ENCODE data around the gene MSANTD7. TPM values are rescaled to one million over a fixed set of nuclear protein-coding genes. Genes with fewer than 3 reads are reported as not detected.

The MSANTD7 gene
- total and polyA plus RNA-seq, 9 of the 15 experiments (the other 6 are each of a cell fraction or from before 2014, with no cell fraction given) = 5.2 to 27.3 (median 23.6) TPM

DNA sequence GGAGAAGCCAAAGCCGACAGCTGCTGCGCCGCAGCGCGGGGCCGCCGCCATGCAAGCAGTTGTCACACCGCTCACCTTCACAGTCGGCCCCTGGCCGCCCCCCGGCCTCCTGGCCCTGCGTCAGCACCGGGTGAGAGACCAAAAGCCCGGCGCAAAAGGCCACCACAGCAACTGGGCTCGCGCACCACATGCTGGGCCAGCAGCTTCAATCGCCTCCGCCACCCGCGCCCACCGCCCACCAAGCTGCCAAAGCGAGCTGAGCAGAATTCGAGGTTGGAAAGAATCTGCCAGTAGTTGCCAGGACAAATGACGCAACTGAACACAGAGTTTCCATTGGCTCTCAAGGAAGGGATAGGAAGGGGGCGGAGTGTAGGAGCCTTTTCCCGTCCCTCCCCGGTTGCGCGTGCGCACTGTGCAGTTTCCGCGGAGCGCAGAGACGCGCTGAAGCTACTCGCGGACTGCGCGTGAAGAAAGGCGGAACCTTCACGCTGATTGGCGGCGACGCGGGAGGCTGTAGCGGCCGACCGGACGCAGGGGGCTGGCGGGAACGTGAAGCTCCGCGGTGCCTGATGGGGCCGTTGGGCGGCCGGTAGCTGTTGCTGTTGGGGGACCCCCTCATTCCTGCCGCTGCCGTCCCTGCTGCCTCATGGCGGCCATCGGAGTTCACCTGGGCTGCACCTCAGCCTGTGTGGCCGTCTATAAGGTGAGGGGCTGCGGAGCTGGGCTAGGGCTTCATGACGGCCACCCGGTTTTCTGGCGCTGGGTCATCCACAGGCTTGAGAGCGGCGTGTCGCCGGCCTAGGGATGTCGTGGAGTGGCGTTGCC lies at the start of gene MSANTD7, which contains the start of the genes CDNF and HSPA14 (continued):
- TF ChIP-seq, protein P1, sequence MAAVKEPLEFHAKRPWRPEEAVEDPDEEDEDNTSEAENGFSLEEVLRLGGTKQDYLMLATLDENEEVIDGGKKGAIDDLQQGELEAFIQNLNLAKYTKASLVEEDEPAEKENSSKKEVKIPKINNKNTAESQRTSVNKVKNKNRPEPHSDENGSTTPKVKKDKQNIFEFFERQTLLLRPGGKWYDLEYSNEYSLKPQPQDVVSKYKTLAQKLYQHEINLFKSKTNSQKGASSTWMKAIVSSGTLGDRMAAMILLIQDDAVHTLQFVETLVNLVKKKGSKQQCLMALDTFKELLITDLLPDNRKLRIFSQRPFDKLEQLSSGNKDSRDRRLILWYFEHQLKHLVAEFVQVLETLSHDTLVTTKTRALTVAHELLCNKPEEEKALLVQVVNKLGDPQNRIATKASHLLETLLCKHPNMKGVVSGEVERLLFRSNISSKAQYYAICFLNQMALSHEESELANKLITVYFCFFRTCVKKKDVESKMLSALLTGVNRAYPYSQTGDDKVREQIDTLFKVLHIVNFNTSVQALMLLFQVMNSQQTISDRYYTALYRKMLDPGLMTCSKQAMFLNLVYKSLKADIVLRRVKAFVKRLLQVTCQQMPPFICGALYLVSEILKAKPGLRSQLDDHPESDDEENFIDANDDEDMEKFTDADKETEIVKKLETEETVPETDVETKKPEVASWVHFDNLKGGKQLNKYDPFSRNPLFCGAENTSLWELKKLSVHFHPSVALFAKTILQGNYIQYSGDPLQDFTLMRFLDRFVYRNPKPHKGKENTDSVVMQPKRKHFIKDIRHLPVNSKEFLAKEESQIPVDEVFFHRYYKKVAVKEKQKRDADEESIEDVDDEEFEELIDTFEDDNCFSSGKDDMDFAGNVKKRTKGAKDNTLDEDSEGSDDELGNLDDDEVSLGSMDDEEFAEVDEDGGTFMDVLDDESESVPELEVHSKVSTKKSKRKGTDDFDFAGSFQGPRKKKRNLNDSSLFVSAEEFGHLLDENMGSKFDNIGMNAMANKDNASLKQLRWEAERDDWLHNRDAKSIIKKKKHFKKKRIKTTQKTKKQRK (IDR thresholded peaks at IDR 0.05; ENCODE audit: borderline replicate concordance, low read depth, low read length) = no peak
- TF ChIP-seq STAT5B (CRISPR knock-in tag; IDR thresholded peaks at IDR 0.05) = no peak
- TF ChIP-seq, protein P2, sequence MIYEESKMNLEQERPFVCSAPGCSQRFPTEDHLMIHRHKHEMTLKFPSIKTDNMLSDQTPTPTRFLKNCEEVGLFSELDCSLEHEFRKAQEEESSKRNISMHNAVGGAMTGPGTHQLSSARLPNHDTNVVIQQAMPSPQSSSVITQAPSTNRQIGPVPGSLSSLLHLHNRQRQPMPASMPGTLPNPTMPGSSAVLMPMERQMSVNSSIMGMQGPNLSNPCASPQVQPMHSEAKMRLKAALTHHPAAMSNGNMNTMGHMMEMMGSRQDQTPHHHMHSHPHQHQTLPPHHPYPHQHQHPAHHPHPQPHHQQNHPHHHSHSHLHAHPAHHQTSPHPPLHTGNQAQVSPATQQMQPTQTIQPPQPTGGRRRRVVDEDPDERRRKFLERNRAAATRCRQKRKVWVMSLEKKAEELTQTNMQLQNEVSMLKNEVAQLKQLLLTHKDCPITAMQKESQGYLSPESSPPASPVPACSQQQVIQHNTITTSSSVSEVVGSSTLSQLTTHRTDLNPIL (CRISPR knock-in tag; IDR thresholded peaks at IDR 0.05) = no peak
- TF ChIP-seq STAT5A (IDR thresholded peaks at IDR 0.05; ENCODE audit: borderline replicate concordance, low read length) = no peak
- no peak for TF ChIP-seq ZZZ3 (IDR thresholded peaks at IDR 0.05)
- no peak for TF ChIP-seq NFIX (CRISPR knock-in tag; IDR thresholded peaks at IDR 0.05; ENCODE audit: low read depth)
- no peak for TF ChIP-seq RBM15 (IDR thresholded peaks at IDR 0.05; ENCODE audit: insufficient read depth, low read length)
- TF ChIP-seq MIER1 (IDR thresholded peaks at IDR 0.05; ENCODE audit: low read depth) = no peak
- no peak; the same call in 1 of the 2 replicates for TF ChIP-seq MYBL2 (IDR thresholded peaks at IDR 0.05; ENCODE audit: low read depth)
- no peak for TF ChIP-seq MYBL2 (CRISPR knock-in tag; IDR thresholded peaks at IDR 0.05; ENCODE audit: borderline replicate concordance)
- TF ChIP-seq RFX7 (CRISPR knock-in tag; IDR thresholded peaks at IDR 0.05) = no peak
- TF ChIP-seq, protein P3, sequence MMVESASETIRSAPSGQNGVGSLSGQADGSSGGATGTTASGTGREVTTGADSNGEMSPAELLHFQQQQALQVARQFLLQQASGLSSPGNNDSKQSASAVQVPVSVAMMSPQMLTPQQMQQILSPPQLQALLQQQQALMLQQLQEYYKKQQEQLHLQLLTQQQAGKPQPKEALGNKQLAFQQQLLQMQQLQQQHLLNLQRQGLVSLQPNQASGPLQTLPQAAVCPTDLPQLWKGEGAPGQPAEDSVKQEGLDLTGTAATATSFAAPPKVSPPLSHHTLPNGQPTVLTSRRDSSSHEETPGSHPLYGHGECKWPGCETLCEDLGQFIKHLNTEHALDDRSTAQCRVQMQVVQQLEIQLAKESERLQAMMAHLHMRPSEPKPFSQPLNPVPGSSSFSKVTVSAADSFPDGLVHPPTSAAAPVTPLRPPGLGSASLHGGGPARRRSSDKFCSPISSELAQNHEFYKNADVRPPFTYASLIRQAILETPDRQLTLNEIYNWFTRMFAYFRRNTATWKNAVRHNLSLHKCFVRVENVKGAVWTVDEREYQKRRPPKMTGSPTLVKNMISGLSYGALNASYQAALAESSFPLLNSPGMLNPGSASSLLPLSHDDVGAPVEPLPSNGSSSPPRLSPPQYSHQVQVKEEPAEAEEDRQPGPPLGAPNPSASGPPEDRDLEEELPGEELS (CRISPR knock-in tag; IDR thresholded peaks at IDR 0.05; ENCODE audit: borderline replicate concordance) = no peak
- TF ChIP-seq NFIC (IDR thresholded peaks at IDR 0.05) = peak; percentile 21
- no peak; the same call in 1 of the 2 replicates for TF ChIP-seq XRCC5 (IDR thresholded peaks at IDR 0.05; ENCODE audit: low read depth, low read length)
- TF ChIP-seq, protein P4, sequence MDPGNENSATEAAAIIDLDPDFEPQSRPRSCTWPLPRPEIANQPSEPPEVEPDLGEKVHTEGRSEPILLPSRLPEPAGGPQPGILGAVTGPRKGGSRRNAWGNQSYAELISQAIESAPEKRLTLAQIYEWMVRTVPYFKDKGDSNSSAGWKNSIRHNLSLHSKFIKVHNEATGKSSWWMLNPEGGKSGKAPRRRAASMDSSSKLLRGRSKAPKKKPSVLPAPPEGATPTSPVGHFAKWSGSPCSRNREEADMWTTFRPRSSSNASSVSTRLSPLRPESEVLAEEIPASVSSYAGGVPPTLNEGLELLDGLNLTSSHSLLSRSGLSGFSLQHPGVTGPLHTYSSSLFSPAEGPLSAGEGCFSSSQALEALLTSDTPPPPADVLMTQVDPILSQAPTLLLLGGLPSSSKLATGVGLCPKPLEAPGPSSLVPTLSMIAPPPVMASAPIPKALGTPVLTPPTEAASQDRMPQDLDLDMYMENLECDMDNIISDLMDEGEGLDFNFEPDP (CRISPR knock-in tag; IDR thresholded peaks at IDR 0.05) = no peak
- peak; percentile 43; the same call in 1 of the 2 replicates for TF ChIP-seq PML (IDR thresholded peaks at IDR 0.05; ENCODE audit: low read length)
- TF ChIP-seq HSF4 (CRISPR knock-in tag; IDR thresholded peaks at IDR 0.05; ENCODE audit: borderline replicate concordance) = no peak
- TF ChIP-seq PTBP1 (IDR thresholded peaks at IDR 0.05; ENCODE audit: low read depth, low read length) = no peak
- TF ChIP-seq BDP1 (IDR thresholded peaks at IDR 0.05; ENCODE audit: insufficient read depth, insufficient read length) = no peak
- peak; percentile 91; the same call in 1 of the 2 replicates for TF ChIP-seq FOXP1 (CRISPR knock-in tag; IDR thresholded peaks at IDR 0.05)

All from K562 (cell line).